Measurements from ENCODE around the gene BRD7.
A peak's percentile ranks its signal among the peaks of the same experiment; 100 is the strongest.

Gene BRD7

DNA sequence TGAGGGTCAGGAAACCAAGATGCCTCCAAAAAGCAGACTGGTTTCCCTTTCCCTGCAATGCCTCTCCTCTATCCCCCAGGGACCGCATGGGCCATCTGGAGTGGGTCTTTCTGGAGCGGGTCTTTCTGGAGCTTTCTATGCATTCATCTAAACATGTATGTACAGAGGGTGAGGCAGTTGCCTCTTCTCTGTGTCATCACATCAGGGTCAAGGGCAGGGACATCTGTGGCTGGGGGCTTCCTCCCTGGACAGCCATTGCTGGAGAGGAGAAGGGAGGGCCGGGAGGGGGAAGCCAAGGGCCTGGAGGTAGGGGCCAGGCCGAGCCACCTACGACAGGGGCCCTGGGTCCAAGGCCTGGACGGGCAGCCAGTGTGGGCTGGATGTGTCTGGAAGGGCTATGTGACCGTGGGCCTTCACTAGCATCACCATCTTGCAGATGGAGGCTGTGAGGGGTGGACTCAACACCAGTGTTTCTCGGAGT lies 101.6 kb downstream of the BRD7 start:
- TF ChIP-seq, protein P1, sequence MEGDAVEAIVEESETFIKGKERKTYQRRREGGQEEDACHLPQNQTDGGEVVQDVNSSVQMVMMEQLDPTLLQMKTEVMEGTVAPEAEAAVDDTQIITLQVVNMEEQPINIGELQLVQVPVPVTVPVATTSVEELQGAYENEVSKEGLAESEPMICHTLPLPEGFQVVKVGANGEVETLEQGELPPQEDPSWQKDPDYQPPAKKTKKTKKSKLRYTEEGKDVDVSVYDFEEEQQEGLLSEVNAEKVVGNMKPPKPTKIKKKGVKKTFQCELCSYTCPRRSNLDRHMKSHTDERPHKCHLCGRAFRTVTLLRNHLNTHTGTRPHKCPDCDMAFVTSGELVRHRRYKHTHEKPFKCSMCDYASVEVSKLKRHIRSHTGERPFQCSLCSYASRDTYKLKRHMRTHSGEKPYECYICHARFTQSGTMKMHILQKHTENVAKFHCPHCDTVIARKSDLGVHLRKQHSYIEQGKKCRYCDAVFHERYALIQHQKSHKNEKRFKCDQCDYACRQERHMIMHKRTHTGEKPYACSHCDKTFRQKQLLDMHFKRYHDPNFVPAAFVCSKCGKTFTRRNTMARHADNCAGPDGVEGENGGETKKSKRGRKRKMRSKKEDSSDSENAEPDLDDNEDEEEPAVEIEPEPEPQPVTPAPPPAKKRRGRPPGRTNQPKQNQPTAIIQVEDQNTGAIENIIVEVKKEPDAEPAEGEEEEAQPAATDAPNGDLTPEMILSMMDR (conservative IDR thresholded peaks at IDR 0.05; ENCODE audit: low read depth, low read length), result no peak
- H3K4me3 ChIP-seq (ENCODE audit: low read length), result no peak overlapping the region
- no peak for DNase-seq (ENCODE audit: low read depth)

DNA sequence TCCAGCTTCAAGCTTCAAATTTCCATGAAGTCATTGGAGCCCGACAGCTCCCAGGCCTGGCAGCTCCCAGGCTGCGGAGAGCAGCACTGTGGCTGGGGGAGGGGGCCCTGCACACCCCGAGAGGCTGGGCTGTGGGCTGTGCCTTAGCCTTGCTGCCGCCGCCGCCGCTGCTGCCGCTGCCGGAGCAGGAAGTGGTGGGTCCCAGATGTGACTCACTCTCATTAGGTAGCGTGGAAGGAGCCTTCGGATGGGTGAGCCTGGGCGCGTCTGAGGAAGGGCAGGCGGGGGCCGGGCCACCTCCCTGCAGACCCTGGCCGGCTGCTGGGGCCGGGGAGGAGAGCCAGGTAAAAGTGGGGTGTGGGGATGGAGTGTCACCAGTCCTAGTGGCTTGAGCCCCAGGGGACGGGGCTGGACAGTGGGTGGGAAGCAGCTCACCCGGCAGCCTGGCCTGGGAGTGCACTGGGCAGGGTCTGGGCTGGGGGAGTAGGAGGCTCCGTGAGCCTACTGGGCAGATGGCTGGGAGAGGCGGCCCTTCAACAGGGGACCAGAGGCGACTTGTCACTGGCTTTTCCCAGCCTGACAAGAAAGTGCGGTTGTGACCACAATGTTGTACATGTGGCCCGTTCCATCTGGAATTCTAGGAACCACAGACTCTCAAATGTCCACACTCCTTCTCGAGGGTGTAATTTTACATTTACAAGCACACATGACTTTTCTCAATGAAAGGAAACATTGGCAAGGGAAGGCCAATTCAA lies 102.3 kb downstream of the BRD7 start, which contains the start of gene ADCY7:
Gene ADCY7 (plus strand): TSS at position 215 of the 755 bp plus-strand sequence. CDS start 21,629 bp downstream, outside the sequence.
- H3K4me3 ChIP-seq (ENCODE audit: low read length), result peak within 1 kb of the TSS; percentile 23
- DNase-seq (ENCODE audit: low read depth), result peak; percentile 48
- TF ChIP-seq, protein P1 (conservative IDR thresholded peaks at IDR 0.05; ENCODE audit: low read depth, low read length), result no peak

All from retinal pigment epithelial cell (primary cell).